GM12878 (cell line): ENCODE data around the gene PSMD11. TPM values are rescaled to one million over a fixed set of nuclear protein-coding genes. Genes with fewer than 3 reads are reported as not detected.
A peak's percentile ranks its signal among the peaks of the same experiment; 100 is the strongest.

Experiments
- BCL11A ChIP-seq: IDR thresholded peaks from 2 replicates; pipeline ENCODE4 v1.6.1; 2011; ENCODE audit warnings: low read depth, low read length
- BRCA1 ChIP-seq: IDR thresholded peaks from 2 replicates; pipeline ENCODE4 v1.6.1; 2011; ENCODE audit warnings: low read depth, low read length, improper control_type of control experiment
- CBX3 ChIP-seq: fragments of 200-600 bp; sonication (generic); IDR thresholded peaks from 2 replicates; pipeline ENCODE4 v1.6.1; 2016; ENCODE audit warnings: low read depth, borderline replicate concordance
- E4F1 ChIP-seq: fragments of 450-650 bp; IDR thresholded peaks from 2 replicates; pipeline ENCODE4 v1.6.1; 2018; ENCODE audit warnings: borderline replicate concordance, mild to moderate bottlenecking; ENCODE audit not compliant: partially characterized antibody
- HCFC1 ChIP-seq: fragments of 150-350 bp; IDR thresholded peaks from 2 replicates; pipeline ENCODE4 v1.6.1; 2014; ENCODE audit warnings: low read length
- MAX ChIP-seq: IDR thresholded peaks from 2 replicates; pipeline ENCODE4 v1.6.1; 2012; ENCODE audit warnings: low read depth, low read length, improper control_type of control experiment
- MTA2 ChIP-seq: fragments of 450-650 bp; IDR thresholded peaks from 2 replicates; pipeline ENCODE4 v1.6.1; 2016; ENCODE audit warnings: low read depth, mild to moderate bottlenecking, moderate library complexity
- NFIC ChIP-seq: IDR thresholded peaks from 2 replicates; pipeline ENCODE4 v1.6.1; 2012; ENCODE audit warnings: low read depth, mild to moderate bottlenecking, inconsistent platforms, low read length, moderate library complexity
- PAX5 ChIP-seq: IDR thresholded peaks from 2 replicates; pipeline ENCODE4 v1.6.1; 2011; ENCODE audit warnings: low read depth, low read length, borderline replicate concordance
- RCOR1 ChIP-seq: conservative IDR thresholded peaks from 2 replicates; pipeline ENCODE4 v1.6.1; 2012; ENCODE audit warnings: low read depth, low read length, improper control_type of control experiment
- RUNX3 ChIP-seq: IDR thresholded peaks from 2 replicates; pipeline ENCODE4 v1.6.1; 2012; ENCODE audit warnings: low read length, inconsistent platforms
- SKIL ChIP-seq: fragments of 450-650 bp; IDR thresholded peaks from 2 replicates; pipeline ENCODE4 v1.6.1; 2017; ENCODE audit warnings: mild to moderate bottlenecking, low read depth, inconsistent platforms; ENCODE audit not compliant: poor library complexity, severe bottlenecking
- SMARCA5 ChIP-seq: fragments of 450-650 bp; IDR thresholded peaks from 2 replicates; pipeline ENCODE4 v1.6.1; 2017; ENCODE audit warnings: mild to moderate bottlenecking
- TCF7 ChIP-seq: IDR thresholded peaks from 2 replicates; pipeline ENCODE4 v1.6.1; 2014; ENCODE audit warnings: antibody characterized with exemption, borderline replicate concordance
- WRNIP1 ChIP-seq: IDR thresholded peaks from 2 replicates; pipeline ENCODE4 v1.6.1; 2011; ENCODE audit warnings: low read depth, low read length, improper control_type of control experiment, borderline replicate concordance
- ZBTB4 ChIP-seq: fragments of 450-650 bp; formaldehyde crosslinking; IDR thresholded peaks from 2 replicates; pipeline ENCODE4 v1.4.0; 2022; ENCODE audit warnings: mild to moderate bottlenecking, moderate library complexity
- ZNF24 ChIP-seq: fragments of 450-650 bp; IDR thresholded peaks from 2 replicates; pipeline ENCODE4 v1.6.1; 2017; ENCODE audit warnings: antibody characterized with exemption, mild to moderate bottlenecking
- polyA plus RNA-seq, 11 experiments: library from polyadenylated mRNA; depleted of rRNA in 4 of 11; unstranded in 6 of 11; stranded (reverse) in 5 of 11; fragments of >200 nt; fragmentation: Nextera tagmentation in 4 of 11; fragmentation: Illumina TruSeq in 1 of 11; extraction: Ambion mirVana in 4 of 11; extraction: Trizol in 1 of 11; gene quantifications; 1 replicate in 1 of 11; 2 replicates in 10 of 11; pipeline versions ENCODE4 v1.2.1 to v1.2.3, GENCODE V29; 2011 to 2016; ENCODE audit warnings: inconsistent platforms in 2 of 11, missing spikeins in 2 of 11, low read depth in 1 of 11
- total RNA-seq, 4 experiments: library from RNA; depleted of rRNA in 3 of 4; stranded (reverse); fragments of >200 nt in 3 of 4; fragmentation: Illumina TruSeq in 1 of 4; extraction: Trizol in 1 of 4; gene quantifications; 2 replicates each; pipeline versions ENCODE4 v1.2.1 to v1.2.3, GENCODE V29; 2013 to 2021
- TF ChIP-seq, protein P1 (sequence below): fragments of 150-350 bp; IDR thresholded peaks from 2 replicates; pipeline ENCODE4 v1.6.1; 2016; ENCODE audit warnings: low read depth, low read length

PSMD11 gene
- total and polyA plus RNA-seq, 10 of the 15 experiments (the other 5 are each of a cell fraction or from before 2014, with no cell fraction given), result 84.1 to 319 (median 120) TPM

- no peak for TF ChIP-seq E4F1
- TF ChIP-seq RCOR1, result peak; percentile 57; the same call in 1 of the 2 replicates
- TF ChIP-seq NFIC, result peak; percentile 93
- TF ChIP-seq RUNX3, result peak; percentile 96
- TF ChIP-seq ZNF24, result peak; percentile 76
- TF ChIP-seq MAX, result peak; percentile 71
- peak; percentile 84; the same call in 1 of the 2 replicates for TF ChIP-seq WRNIP1
- peak; percentile 63 for TF ChIP-seq PAX5
- TF ChIP-seq BCL11A, result peak; percentile 65; the same call in 1 of the 2 replicates
- TF ChIP-seq CBX3, result no peak
- TF ChIP-seq, protein P1, sequence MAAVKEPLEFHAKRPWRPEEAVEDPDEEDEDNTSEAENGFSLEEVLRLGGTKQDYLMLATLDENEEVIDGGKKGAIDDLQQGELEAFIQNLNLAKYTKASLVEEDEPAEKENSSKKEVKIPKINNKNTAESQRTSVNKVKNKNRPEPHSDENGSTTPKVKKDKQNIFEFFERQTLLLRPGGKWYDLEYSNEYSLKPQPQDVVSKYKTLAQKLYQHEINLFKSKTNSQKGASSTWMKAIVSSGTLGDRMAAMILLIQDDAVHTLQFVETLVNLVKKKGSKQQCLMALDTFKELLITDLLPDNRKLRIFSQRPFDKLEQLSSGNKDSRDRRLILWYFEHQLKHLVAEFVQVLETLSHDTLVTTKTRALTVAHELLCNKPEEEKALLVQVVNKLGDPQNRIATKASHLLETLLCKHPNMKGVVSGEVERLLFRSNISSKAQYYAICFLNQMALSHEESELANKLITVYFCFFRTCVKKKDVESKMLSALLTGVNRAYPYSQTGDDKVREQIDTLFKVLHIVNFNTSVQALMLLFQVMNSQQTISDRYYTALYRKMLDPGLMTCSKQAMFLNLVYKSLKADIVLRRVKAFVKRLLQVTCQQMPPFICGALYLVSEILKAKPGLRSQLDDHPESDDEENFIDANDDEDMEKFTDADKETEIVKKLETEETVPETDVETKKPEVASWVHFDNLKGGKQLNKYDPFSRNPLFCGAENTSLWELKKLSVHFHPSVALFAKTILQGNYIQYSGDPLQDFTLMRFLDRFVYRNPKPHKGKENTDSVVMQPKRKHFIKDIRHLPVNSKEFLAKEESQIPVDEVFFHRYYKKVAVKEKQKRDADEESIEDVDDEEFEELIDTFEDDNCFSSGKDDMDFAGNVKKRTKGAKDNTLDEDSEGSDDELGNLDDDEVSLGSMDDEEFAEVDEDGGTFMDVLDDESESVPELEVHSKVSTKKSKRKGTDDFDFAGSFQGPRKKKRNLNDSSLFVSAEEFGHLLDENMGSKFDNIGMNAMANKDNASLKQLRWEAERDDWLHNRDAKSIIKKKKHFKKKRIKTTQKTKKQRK, result no peak
- peak; percentile 89 for TF ChIP-seq MTA2
- no peak for TF ChIP-seq BRCA1
- peak; percentile 83 for TF ChIP-seq SKIL
- TF ChIP-seq SMARCA5, result 0 out of 2 replicates have a peak, but pooled peaks have one; percentile 46
- TF ChIP-seq TCF7, result no peak
- no peak for TF ChIP-seq ZBTB4 (CRISPR knock-in tag)
- TF ChIP-seq HCFC1, result no peak
These were observed 59.2 kb downstream of the PSMD11 start (continued) for GRCh38 chr17:32503251-32504165.
